CD14-positive monocyte (primary cell): ENCODE results near the gene TTC23. TPM values are rescaled to one million over a fixed set of nuclear protein-coding genes. Genes with fewer than 3 reads are reported as not detected.

Source experiments
- DNase-seq, 3 donors: peaks; one replicate each; pipeline ENCODE4 v3.0.0-alpha.2; 2011 to 2022
- H2AFZ ChIP-seq: 2 replicates; pipeline ENCODE4 v1.6.0; 2012; ENCODE audit warnings: mild to moderate bottlenecking, low read depth, low read length, inconsistent platforms; ENCODE audit not compliant: insufficient read depth, poor library complexity, severe bottlenecking
- H3K27ac ChIP-seq, 2 donors: 1 replicate in 1 of 2; 2 replicates in 1 of 2; pipeline ENCODE4 v1.5.1; 2012 to 2013; ENCODE audit warnings: low read length in 2 of 2, control low read depth in 1 of 2, inconsistent platforms in 1 of 2, low read depth in 1 of 2, mild to moderate bottlenecking in 1 of 2
- H3K27me3 ChIP-seq, 2 donors: one replicate each; pipeline versions ENCODE4 v1.6.0 to v1.6.1; 2011 to 2013; ENCODE audit warnings: low read length in 2 of 2; ENCODE audit not compliant: control insufficient read depth in 2 of 2, insufficient read depth in 2 of 2
- H3K36me3 ChIP-seq, 2 donors: replicated peaks in 1 of 2; 1 replicate in 1 of 2; 2 replicates in 1 of 2; pipeline versions ENCODE4 v1.5.1 to v1.6.1; 2012 to 2013; ENCODE audit warnings: low read length in 2 of 2, control low read depth in 1 of 2, inconsistent platforms in 1 of 2, mild to moderate bottlenecking in 1 of 2; ENCODE audit not compliant: insufficient read depth in 2 of 2, control insufficient read depth in 1 of 2
- H3K4me1 ChIP-seq, 2 donors: 1 replicate in 1 of 2; 2 replicates in 1 of 2; pipeline versions ENCODE4 v1.5.1 to v1.6.1; 2012 to 2013; ENCODE audit warnings: low read length in 2 of 2, control low read depth in 1 of 2, inconsistent platforms in 1 of 2, mild to moderate bottlenecking in 1 of 2, moderate library complexity in 1 of 2; ENCODE audit not compliant: insufficient read depth in 2 of 2, control insufficient read depth in 1 of 2
- H3K4me2 ChIP-seq: replicated peaks from 2 replicates; pipeline ENCODE3; 2012; ENCODE audit warnings: low read length, moderate library complexity, mild to moderate bottlenecking; ENCODE audit not compliant: poor library complexity, severe bottlenecking; ENCODE audit errors: extremely low read depth
- H3K4me3 ChIP-seq, 3 experiments: fragments of 200-600 bp in 1 of 3; sonication (generic) in 1 of 3; replicated peaks in 1 of 3; 1 replicate in 2 of 3; 2 replicates in 1 of 3; pipeline ENCODE4 v1.5.1; 2011 to 2013; ENCODE audit warnings: low read length in 3 of 3, mild to moderate bottlenecking in 3 of 3, control low read depth in 2 of 3, low read depth in 2 of 3, inconsistent platforms in 1 of 3, moderate library complexity in 1 of 3
- H3K79me2 ChIP-seq: 2 replicates; pipeline ENCODE4 v1.6.0; 2012; ENCODE audit warnings: mild to moderate bottlenecking, control low read depth, inconsistent platforms, low read length, moderate library complexity; ENCODE audit not compliant: insufficient read depth
- H3K9ac ChIP-seq: 2 replicates; pipeline ENCODE4 v1.6.0; 2017; ENCODE audit warnings: low read length, mild to moderate bottlenecking; ENCODE audit not compliant: insufficient read depth, poor library complexity, severe bottlenecking
- H3K9me3 ChIP-seq, 2 donors: replicated peaks in 1 of 2; 1 replicate in 1 of 2; 2 replicates in 1 of 2; pipeline versions ENCODE4 v1.5.1 to v1.6.1; 2012 to 2013; ENCODE audit warnings: low read length in 2 of 2, control low read depth in 1 of 2; ENCODE audit not compliant: control insufficient read depth in 1 of 2, insufficient read depth in 1 of 2
- H4K20me1 ChIP-seq: 2 replicates; pipeline ENCODE4 v1.6.0; 2012; ENCODE audit warnings: mild to moderate bottlenecking, low read length, control low read depth, moderate library complexity; ENCODE audit not compliant: insufficient read depth
- H3K27ac Mint-ChIP-seq, 7 donors: one replicate each; pipeline ENCODE4 v1.8.0; 2020; ENCODE audit warnings: mild to moderate bottlenecking in 7 of 7, mixed read lengths in 7 of 7, moderate library complexity in 6 of 7, inconsistent platforms in 2 of 7
- H3K27me3 Mint-ChIP-seq, 3 donors: one replicate each; pipeline ENCODE4 v1.8.0; 2021 to 2022; ENCODE audit warnings: low read depth in 3 of 3, mild to moderate bottlenecking in 3 of 3, mixed read lengths in 3 of 3, moderate library complexity in 3 of 3, inconsistent platforms in 1 of 3
- H3K36me3 Mint-ChIP-seq, 2 donors: one replicate each; pipeline ENCODE4 v1.8.0; 2020; ENCODE audit warnings: mixed read lengths in 2 of 2, inconsistent platforms in 1 of 2, mild to moderate bottlenecking in 1 of 2
- H3K4me1 Mint-ChIP-seq: one replicate; pipeline ENCODE4 v1.8.0; 2020; ENCODE audit warnings: mild to moderate bottlenecking, mixed read lengths
- H3K4me3 Mint-ChIP-seq, 2 donors: one replicate each; pipeline ENCODE4 v1.8.0; 2020; ENCODE audit warnings: mild to moderate bottlenecking in 2 of 2, mixed read lengths in 2 of 2, moderate library complexity in 1 of 2
- H3K9me3 Mint-ChIP-seq, 7 donors: one replicate each; pipeline ENCODE4 v1.8.0; 2020 to 2022; ENCODE audit warnings: mixed read lengths in 7 of 7, mild to moderate bottlenecking in 6 of 7, moderate library complexity in 6 of 7, inconsistent platforms in 2 of 7
- CTCF ChIP-seq: fragments of 200-600 bp; IDR thresholded peaks from one replicate; pipeline ENCODE4 v1.8.0; 2022; ENCODE audit warnings: antibody characterized with exemption, mild to moderate bottlenecking
- WGBS: methylation state at CpG from one replicate; pipeline ENCODE4 v1.1.5; 2013; ENCODE audit warnings: missing lambda C conversion rate; ENCODE audit not compliant: insufficient coverage; 5-methylcytosine and 5-hydroxymethylcytosine counted together
- intact Hi-C, 2 donors: fragments of 100-400 bp; cut with micrococcal nuclease; formaldehyde crosslinking; loops; one replicate each; pipeline versions ENCODE4 v1.15.0 to v1.15.1; 2023
- polyA plus RNA-seq, 3 donors: library from polyadenylated mRNA; depleted of rRNA in 1 of 3; unstranded in 2 of 3; stranded (reverse) in 1 of 3; fragments of 300-500 nt in 2 of 3; fragments of >200 nt in 1 of 3; fragmentation: Illumina TruSeq in 2 of 3; gene quantifications; 1 replicate in 2 of 3; 2 replicates in 1 of 3; pipeline ENCODE4 v1.2.3, GENCODE V29; 2012 to 2021

Gene TTC23
- polyA plus RNA-seq, 3 donors = 0.51 to 0.55 TPM; not detected in 1

- Histone ChIP-seq H3K4me1 (no peaks in the 10 kb centered on the region), H3K79me2 (no peaks in the 10 kb centered on the region), H3K4me3 (no peak overlapping the region), H4K20me1 (no peaks in the 10 kb centered on the region), H3K9ac (no peak overlapping the region), H2AFZ (no peak overlapping the region), H3K9me3 (no peaks in the 10 kb centered on the region), H3K4me2 (no peak overlapping the region), H3K36me3 (no peaks in the 10 kb centered on the region), H3K27ac (no peak overlapping the region), H3K27me3 (no peaks in the 10 kb centered on the region)
- Mint-ChIP-seq H3K36me3 (no peaks in the 10 kb centered on the region), H3K27ac (peak overlapping the region in 1 of 7 donors; percentile 52), H3K4me1 (no peaks in the 10 kb centered on the region), H3K4me3 (no peak overlapping the region), H3K9me3 (no peaks in the 10 kb centered on the region), H3K27me3 (peaks cover 0 to 6% (median 0%) of the 10 kb centered on the region in 3 donors)
- DNase-seq = no peak
- intact Hi-C loops = no loop called here
- TF ChIP-seq CTCF = no peak
- 100% methylated on average over 1 of the region's 5 CpGs for WGBS
Observed at GRCh38 chr15:99146661-99147060, 102.7 kb downstream of the TTC23 start.

GRCh38 chr15:99145778-99146177 lies 103.6 kb downstream of the TTC23 start:
- Histone ChIP-seq H3K4me1 (no peaks in the 10 kb centered on the region), H3K36me3 (no peaks in the 10 kb centered on the region), H2AFZ (no peak overlapping the region), H4K20me1 (no peaks in the 10 kb centered on the region), H3K9ac (no peak overlapping the region), H3K4me3 (no peak overlapping the region), H3K79me2 (no peaks in the 10 kb centered on the region), H3K9me3 (no peaks in the 10 kb centered on the region), H3K4me2 (no peak overlapping the region), H3K27ac (no peak overlapping the region), H3K27me3 (no peaks in the 10 kb centered on the region)
- intact Hi-C loops = no loop called here
- DNase-seq = no peak
- Mint-ChIP-seq H3K4me1 (no peaks in the 10 kb centered on the region), H3K36me3 (no peaks in the 10 kb centered on the region), H3K4me3 (no peak overlapping the region), H3K27me3 (peaks cover 0 to 4% (median 0%) of the 10 kb centered on the region in 3 donors), H3K27ac (no peak overlapping the region), H3K9me3 (no peaks in the 10 kb centered on the region)
- no peak for TF ChIP-seq CTCF
- WGBS = 100% methylated on average over 2 of the region's 6 CpGs
